Astrocyte (in vitro differentiated cells and primary cell): ENCODE results near the gene E2F2.

Experiments
- EZH2 ChIP-seq: IDR thresholded peaks from 2 replicates; pipeline ENCODE4 v1.6.1; 2012; ENCODE audit warnings: mild to moderate bottlenecking, low read length, inconsistent platforms; ENCODE audit not compliant: insufficient read depth
- TF ChIP-seq, protein P1 (sequence below): IDR thresholded peaks from 2 replicates; pipeline ENCODE4 v1.5.1; 2011; ENCODE audit warnings: low read depth, mild to moderate bottlenecking, inconsistent platforms, low read length, moderate library complexity; ENCODE audit not compliant: insufficient read depth

DNA sequence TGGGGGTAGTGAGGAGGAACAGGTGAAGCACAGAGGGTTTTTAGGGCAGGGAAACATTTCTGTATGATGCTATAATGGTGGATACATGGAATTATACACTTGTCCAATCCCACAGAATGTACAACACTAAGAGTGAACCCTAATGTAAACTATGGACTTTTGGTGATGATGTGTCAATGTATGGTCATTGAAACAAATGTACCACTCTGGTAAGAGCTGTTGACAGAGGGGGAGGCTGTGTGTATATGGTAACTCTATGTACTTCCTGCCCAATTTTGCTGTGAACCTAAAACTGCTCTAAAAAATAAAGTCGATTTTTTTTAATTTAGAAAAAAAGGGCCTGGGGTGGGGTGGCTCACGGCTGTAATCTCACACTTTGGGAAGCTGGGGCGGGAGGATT lies 70.0 kb downstream of the E2F2 start:
- TF ChIP-seq, protein P1, sequence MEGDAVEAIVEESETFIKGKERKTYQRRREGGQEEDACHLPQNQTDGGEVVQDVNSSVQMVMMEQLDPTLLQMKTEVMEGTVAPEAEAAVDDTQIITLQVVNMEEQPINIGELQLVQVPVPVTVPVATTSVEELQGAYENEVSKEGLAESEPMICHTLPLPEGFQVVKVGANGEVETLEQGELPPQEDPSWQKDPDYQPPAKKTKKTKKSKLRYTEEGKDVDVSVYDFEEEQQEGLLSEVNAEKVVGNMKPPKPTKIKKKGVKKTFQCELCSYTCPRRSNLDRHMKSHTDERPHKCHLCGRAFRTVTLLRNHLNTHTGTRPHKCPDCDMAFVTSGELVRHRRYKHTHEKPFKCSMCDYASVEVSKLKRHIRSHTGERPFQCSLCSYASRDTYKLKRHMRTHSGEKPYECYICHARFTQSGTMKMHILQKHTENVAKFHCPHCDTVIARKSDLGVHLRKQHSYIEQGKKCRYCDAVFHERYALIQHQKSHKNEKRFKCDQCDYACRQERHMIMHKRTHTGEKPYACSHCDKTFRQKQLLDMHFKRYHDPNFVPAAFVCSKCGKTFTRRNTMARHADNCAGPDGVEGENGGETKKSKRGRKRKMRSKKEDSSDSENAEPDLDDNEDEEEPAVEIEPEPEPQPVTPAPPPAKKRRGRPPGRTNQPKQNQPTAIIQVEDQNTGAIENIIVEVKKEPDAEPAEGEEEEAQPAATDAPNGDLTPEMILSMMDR, result no peak
- no peak for TF ChIP-seq EZH2
